COLO829 (cell line): ENCODE data around the gene TARS2.

ENCODE experiments used
- DNase-seq: peaks from one replicate; pipeline ENCODE4 v3.0.0; 2012; ENCODE audit warnings: low spot score

Gene TARS2

GRCh38 chr1:150555971-150556865 lies 69.0 kb downstream of the TARS2 start:
- DNase-seq, result no peak

- no peak for DNase-seq
Measured at GRCh38 chr1:150557065-150557600, 69.9 kb downstream of the TARS2 start.
